ENCODE data around the gene ALDH3B1. TPM values are rescaled to one million over a fixed set of nuclear protein-coding genes. Genes with fewer than 3 reads are reported as not detected.

The ALDH3B1 gene
- total and polyA plus RNA-seq, 4 donors, result 1.6 to 7.1 (median 3.4) TPM

DNA sequence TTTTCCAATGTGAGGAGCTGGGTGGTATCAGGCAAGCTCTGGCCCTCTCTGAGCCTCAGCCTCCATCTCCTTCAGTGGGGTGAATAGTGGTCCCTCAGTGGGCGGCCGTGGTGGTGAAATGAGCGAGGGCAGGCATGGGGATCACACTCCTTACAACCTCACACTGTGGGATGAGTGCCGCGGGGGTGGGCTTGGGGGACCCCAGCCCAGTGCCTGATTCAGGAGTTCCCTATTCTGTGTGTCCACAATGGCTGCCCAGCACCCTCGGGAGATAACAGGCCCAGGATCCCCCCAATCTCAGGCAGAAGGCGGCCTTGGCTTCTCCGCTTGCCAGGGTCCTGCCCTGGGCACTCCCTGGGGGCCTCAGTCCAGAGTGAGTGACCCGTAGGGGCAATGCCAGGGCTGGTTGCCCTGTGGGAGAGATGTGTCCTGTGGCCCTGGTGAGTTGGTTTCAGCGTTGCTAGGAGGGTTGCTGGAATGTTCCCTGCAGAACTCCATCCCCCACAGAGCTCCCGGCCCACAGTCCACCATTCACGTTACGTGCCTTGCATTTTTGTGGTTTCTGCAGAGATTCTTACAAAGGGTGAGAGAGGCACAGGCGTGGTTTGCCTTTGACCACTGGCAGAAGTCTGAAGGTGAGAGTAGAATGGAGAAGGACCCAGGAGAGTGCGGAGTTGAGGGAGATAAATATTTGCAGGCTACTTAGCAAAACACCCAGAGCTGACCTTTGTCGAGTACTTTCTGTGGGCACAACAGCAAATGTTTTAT is 2.9 kb downstream of the ALDH3B1 start:
- 86% methylated on average over 16 of the region's 16 CpGs for WGBS
- Histone ChIP-seq H3K4me3 (ENCODE audit: low read depth in 1 of 3, low read length in 3 of 3) (no peak overlapping the region), H3K36me3 (ENCODE audit: control insufficient read depth in 4 of 4, insufficient read depth in 3 of 4, low read depth in 1 of 4, low read length in 3 of 4) (no peaks in the 10 kb centered on the region), H3K27ac (ENCODE audit: low read depth in 1 of 2, low read length in 2 of 2) (no peak overlapping the region), H3K27me3 (ENCODE audit: control insufficient read depth in 4 of 4, insufficient read depth in 4 of 4, low read length in 3 of 4) (no peaks in the 10 kb centered on the region), H3K4me1 (ENCODE audit: control insufficient read depth in 4 of 4, insufficient read depth in 4 of 4, low read length in 3 of 4) (peaks cover 6 to 37% (median 29%) of the 10 kb centered on the region in 4 donors), H3K9ac (ENCODE audit: low read depth in 1 of 2, low read length in 2 of 2) (no peak overlapping the region), H3K9me3 (ENCODE audit: control insufficient read depth in 4 of 4, low read length in 3 of 4) (no peaks in the 10 kb centered on the region)
- TF ChIP-seq, protein P1, sequence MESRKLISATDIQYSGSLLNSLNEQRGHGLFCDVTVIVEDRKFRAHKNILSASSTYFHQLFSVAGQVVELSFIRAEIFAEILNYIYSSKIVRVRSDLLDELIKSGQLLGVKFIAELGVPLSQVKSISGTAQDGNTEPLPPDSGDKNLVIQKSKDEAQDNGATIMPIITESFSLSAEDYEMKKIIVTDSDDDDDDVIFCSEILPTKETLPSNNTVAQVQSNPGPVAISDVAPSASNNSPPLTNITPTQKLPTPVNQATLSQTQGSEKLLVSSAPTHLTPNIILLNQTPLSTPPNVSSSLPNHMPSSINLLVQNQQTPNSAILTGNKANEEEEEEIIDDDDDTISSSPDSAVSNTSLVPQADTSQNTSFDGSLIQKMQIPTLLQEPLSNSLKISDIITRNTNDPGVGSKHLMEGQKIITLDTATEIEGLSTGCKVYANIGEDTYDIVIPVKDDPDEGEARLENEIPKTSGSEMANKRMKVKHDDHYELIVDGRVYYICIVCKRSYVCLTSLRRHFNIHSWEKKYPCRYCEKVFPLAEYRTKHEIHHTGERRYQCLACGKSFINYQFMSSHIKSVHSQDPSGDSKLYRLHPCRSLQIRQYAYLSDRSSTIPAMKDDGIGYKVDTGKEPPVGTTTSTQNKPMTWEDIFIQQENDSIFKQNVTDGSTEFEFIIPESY (IDR thresholded peaks at IDR 0.05), result no peak
- peak; percentile 9 for TF ChIP-seq SP1 (IDR thresholded peaks at IDR 0.05)
- DNase-seq (ENCODE audit: low spot score), result no peak

DNA sequence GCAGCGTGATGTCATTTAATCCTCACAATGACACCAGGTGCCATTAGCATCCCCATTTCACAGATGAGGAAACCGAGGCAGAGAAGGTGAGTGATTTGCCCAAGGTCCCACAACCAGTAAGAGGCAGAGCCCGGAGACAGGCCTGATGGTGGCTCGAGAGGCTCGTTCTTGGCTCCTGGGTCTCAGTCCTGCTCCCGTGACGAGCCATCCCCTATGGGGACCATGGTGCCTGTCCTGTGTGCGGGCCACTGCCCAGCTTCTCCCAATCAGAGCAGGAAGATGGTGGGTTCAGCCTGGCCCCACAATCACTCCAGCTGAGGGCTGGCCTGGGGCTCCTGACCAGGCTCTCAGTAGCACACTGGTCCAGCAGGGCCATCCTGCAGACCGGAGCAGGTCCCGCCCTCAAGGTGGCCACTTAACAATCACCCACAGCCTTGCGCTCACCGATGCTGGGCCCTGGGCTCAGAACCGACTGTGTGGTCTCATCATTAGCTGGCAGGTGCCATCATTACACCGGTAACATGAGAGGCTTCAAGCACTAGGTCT is 3.6 kb downstream of the ALDH3B1 start:
- Histone ChIP-seq H3K36me3 (ENCODE audit: control insufficient read depth in 4 of 4, insufficient read depth in 3 of 4, low read depth in 1 of 4, low read length in 3 of 4) (no peaks in the 10 kb centered on the region), H3K9ac (ENCODE audit: low read depth in 1 of 2, low read length in 2 of 2) (no peak overlapping the region), H3K27ac (ENCODE audit: low read depth in 1 of 2, low read length in 2 of 2) (no peak overlapping the region), H3K4me1 (ENCODE audit: control insufficient read depth in 4 of 4, insufficient read depth in 4 of 4, low read length in 3 of 4) (peaks cover 6 to 31% (median 23%) of the 10 kb centered on the region in 4 donors), H3K4me3 (ENCODE audit: low read depth in 1 of 3, low read length in 3 of 3) (no peak overlapping the region), H3K9me3 (ENCODE audit: control insufficient read depth in 4 of 4, low read length in 3 of 4) (no peaks in the 10 kb centered on the region), H3K27me3 (ENCODE audit: control insufficient read depth in 4 of 4, insufficient read depth in 4 of 4, low read length in 3 of 4) (no peaks in the 10 kb centered on the region)
- 95% methylated on average over 14 of the region's 14 CpGs for WGBS
- TF ChIP-seq, protein P2, sequence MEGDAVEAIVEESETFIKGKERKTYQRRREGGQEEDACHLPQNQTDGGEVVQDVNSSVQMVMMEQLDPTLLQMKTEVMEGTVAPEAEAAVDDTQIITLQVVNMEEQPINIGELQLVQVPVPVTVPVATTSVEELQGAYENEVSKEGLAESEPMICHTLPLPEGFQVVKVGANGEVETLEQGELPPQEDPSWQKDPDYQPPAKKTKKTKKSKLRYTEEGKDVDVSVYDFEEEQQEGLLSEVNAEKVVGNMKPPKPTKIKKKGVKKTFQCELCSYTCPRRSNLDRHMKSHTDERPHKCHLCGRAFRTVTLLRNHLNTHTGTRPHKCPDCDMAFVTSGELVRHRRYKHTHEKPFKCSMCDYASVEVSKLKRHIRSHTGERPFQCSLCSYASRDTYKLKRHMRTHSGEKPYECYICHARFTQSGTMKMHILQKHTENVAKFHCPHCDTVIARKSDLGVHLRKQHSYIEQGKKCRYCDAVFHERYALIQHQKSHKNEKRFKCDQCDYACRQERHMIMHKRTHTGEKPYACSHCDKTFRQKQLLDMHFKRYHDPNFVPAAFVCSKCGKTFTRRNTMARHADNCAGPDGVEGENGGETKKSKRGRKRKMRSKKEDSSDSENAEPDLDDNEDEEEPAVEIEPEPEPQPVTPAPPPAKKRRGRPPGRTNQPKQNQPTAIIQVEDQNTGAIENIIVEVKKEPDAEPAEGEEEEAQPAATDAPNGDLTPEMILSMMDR (IDR thresholded peaks at IDR 0.05; ENCODE audit: low read depth, low read length, missing input control), result no peak
- TF ChIP-seq YY1 (IDR thresholded peaks at IDR 0.05) (no peak), NR2F2 (IDR thresholded peaks at IDR 0.05) (no peak), GABPA (IDR thresholded peaks at IDR 0.05 in 1 of 2, conservative IDR thresholded peaks at IDR 0.05 in 1 of 2) (no peak), TAF1 (conservative IDR thresholded peaks at IDR 0.05) (no peak), FOXA2 (IDR thresholded peaks at IDR 0.05) (no peak), RAD21 (IDR thresholded peaks at IDR 0.05) (no peak), JUND (IDR thresholded peaks at IDR 0.05) (no peak), RXRA (IDR thresholded peaks at IDR 0.05) (no peak), HNF4G (IDR thresholded peaks at IDR 0.05) (no peak), HNF4A (conservative IDR thresholded peaks at IDR 0.05) (no peak), EGR1 (IDR thresholded peaks at IDR 0.05; ENCODE audit: low read depth in 2 of 2) (no peak)
- TF ChIP-seq, protein P3, sequence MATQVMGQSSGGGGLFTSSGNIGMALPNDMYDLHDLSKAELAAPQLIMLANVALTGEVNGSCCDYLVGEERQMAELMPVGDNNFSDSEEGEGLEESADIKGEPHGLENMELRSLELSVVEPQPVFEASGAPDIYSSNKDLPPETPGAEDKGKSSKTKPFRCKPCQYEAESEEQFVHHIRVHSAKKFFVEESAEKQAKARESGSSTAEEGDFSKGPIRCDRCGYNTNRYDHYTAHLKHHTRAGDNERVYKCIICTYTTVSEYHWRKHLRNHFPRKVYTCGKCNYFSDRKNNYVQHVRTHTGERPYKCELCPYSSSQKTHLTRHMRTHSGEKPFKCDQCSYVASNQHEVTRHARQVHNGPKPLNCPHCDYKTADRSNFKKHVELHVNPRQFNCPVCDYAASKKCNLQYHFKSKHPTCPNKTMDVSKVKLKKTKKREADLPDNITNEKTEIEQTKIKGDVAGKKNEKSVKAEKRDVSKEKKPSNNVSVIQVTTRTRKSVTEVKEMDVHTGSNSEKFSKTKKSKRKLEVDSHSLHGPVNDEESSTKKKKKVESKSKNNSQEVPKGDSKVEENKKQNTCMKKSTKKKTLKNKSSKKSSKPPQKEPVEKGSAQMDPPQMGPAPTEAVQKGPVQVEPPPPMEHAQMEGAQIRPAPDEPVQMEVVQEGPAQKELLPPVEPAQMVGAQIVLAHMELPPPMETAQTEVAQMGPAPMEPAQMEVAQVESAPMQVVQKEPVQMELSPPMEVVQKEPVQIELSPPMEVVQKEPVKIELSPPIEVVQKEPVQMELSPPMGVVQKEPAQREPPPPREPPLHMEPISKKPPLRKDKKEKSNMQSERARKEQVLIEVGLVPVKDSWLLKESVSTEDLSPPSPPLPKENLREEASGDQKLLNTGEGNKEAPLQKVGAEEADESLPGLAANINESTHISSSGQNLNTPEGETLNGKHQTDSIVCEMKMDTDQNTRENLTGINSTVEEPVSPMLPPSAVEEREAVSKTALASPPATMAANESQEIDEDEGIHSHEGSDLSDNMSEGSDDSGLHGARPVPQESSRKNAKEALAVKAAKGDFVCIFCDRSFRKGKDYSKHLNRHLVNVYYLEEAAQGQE (IDR thresholded peaks at IDR 0.05), result no peak
- TF ChIP-seq, protein P4, sequence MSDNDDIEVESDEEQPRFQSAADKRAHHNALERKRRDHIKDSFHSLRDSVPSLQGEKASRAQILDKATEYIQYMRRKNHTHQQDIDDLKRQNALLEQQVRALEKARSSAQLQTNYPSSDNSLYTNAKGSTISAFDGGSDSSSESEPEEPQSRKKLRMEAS (IDR thresholded peaks at IDR 0.05), result no peak
- TF ChIP-seq, protein P5, sequence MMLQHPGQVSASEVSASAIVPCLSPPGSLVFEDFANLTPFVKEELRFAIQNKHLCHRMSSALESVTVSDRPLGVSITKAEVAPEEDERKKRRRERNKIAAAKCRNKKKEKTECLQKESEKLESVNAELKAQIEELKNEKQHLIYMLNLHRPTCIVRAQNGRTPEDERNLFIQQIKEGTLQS (IDR thresholded peaks at IDR 0.05), result no peak
- TF ChIP-seq, protein P1 (IDR thresholded peaks at IDR 0.05), result no peak
- DNase-seq (ENCODE audit: low spot score), result no peak
